Smooth muscle cell of the umbilical artery (primary cell): ENCODE results near the gene KRTAP5-11. TPM values are rescaled to one million over a fixed set of nuclear protein-coding genes. Genes with fewer than 3 reads are reported as not detected.

Experiments
- total RNA-seq: library from RNA; depleted of rRNA; stranded (reverse); fragments of >200 nt; gene quantifications from 2 replicates; pipeline ENCODE4 v1.2.3, GENCODE V29; 2014

KRTAP5-11 gene, protein sequence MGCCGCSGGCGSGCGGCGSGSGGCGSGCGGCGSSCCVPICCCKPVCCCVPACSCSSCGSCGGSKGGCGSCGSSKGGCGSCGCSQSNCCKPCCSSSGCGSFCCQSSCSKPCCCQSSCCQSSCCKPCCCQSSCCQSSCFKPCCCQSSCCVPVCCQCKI
- total RNA-seq: not detected in 2 replicates

GRCh38 chr11:71582309-71582895, at the start of gene KRTAP5-11:
Gene KRTAP5-11, minus strand, starts transcription at chr11:71582875. Its CDS starts 38 bp downstream, at chr11:71582837.

GRCh38 chr11:71565263-71565662, 17.4 kb downstream of the KRTAP5-11 start, which contains the start of gene KRTAP5-10:
Gene KRTAP5-10, plus strand, starts transcription at chr11:71565563. Its CDS starts 25 bp downstream, at chr11:71565588.

DNA sequence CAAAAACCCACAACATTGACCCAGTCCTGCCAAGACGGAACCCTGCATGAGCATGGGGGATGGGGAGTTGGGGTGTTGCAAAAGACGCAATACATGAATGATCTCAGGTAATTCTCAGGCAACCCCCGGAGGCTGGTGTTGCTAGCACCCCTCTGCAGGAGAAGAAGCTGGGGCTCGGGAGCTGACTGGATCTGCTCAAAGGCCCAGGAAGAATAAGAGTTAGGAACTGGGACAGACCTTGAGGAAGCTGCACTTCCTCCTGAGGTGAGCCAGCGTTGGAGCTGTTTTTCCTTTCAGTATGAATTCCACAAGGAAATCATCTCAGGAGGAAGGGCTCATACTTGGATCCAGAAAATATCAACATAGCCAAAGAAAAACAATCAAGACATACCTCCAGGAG, 34.6 kb downstream of the KRTAP5-11 start, which contains the start of gene KRTAP5-9:
Gene KRTAP5-9 (plus strand): TSS at position 301 of the 400 bp plus-strand sequence. CDS start 238 bp downstream, outside the sequence.

GRCh38 chr11:71537977-71538665, 44.6 kb downstream of the KRTAP5-11 start, which contains the start of gene KRTAP5-8:
Gene KRTAP5-8, plus strand, starts transcription at chr11:71538025. Its CDS starts 31 bp downstream, at chr11:71538056.

Other genes starting within 250 kb of the KRTAP5-11 start
- gene DHCR7, start 134.5 kb downstream of the KRTAP5-11 start, total RNA-seq: 93.2 and 118 TPM in 2 replicates
- gene NADSYN1, start 129.7 kb downstream of the KRTAP5-11 start, total RNA-seq: 100 and 121 TPM in 2 replicates
- 0.14 TPM in 1 of 2 replicates, not detected in the other for gene KRTAP5-7, start 55.6 kb downstream of the KRTAP5-11 start, total RNA-seq
- not detected in 2 replicates for gene KRTAP5-8, start 44.9 kb downstream of the KRTAP5-11 start, total RNA-seq
- gene KRTAP5-9, start 34.5 kb downstream of the KRTAP5-11 start, total RNA-seq: not detected in 2 replicates
- not detected in 2 replicates for gene KRTAP5-10, start 17.3 kb downstream of the KRTAP5-11 start, total RNA-seq